Memory B cell (primary cell): ENCODE measurements around the gene CDC42BPG.

Experiments used
- ATAC-seq: fragments of 150-1000 bp; cut with Tn5 transposase; 2 replicates; pipeline ENCODE4 v1.10.0; 2021; ENCODE audit warnings: low read depth, mild to moderate bottlenecking, moderate library complexity
- DNase-seq, 2 donors: peaks; one replicate each; pipeline ENCODE4 v3.0.0; 2022; ENCODE audit warnings: low spot score in 2 of 2
- H3K27ac Mint-ChIP-seq: one replicate; pipeline ENCODE4 v1.8.0; 2022; ENCODE audit warnings: mild to moderate bottlenecking, moderate library complexity, mixed read lengths
- H3K27me3 Mint-ChIP-seq: one replicate; pipeline ENCODE4 v1.8.0; 2022; ENCODE audit warnings: mixed read lengths
- H3K36me3 Mint-ChIP-seq: one replicate; pipeline ENCODE4 v1.8.0; 2022; ENCODE audit warnings: mild to moderate bottlenecking, mixed read lengths
- H3K4me1 Mint-ChIP-seq: one replicate; pipeline ENCODE4 v1.8.0; 2022; ENCODE audit warnings: mixed read lengths
- H3K4me3 Mint-ChIP-seq: one replicate; pipeline ENCODE4 v1.8.0; 2022; ENCODE audit warnings: mild to moderate bottlenecking, moderate library complexity, mixed read lengths
- H3K9me3 Mint-ChIP-seq: one replicate; pipeline ENCODE4 v1.8.0; 2022; ENCODE audit warnings: mixed read lengths

CDC42BPG gene

DNA sequence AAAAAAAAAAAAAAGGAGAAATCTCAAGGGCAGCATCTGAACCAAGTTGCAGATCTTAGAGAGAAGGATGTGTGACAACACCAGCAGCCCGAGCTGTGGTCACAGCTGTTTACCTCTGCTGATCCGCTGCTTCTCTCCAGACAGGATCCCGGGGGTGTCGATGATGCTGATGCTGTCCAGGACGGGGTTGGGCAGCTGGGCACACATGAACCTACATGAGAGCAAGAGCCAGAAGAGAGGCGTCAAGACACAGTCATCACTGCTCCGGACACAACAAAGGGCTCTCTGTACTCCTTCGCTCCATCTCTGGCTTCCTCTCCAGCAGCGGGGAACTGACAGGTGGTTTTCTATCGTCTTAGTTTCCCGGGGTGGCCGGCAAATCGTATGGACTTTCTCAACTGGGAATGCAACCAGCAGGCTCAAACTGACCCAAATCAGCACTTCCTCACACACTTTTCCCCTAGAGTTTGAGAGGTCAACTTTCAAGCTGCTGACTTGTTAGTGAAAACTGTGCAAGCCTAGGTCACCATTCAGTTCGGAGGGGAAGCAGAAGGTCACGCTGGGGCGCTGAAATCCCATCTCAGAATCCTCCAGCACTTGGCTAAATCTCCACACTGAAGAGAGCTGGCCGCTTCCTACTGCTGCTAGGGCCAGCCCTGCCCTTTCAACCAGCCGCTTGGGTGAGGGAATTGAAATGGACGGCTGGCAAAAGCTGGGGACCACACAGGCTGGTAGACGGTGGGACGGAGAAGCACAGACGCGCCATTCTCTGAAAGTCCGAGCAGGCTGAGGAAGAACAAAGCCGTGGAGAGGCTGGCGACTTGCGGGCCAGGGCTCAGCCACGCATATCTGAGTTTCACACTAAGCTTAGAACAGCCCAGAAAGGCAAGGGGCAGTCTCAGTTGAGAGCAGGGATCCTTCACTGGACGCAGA, 30.1 kb upstream of the CDC42BPG start:
- peaks cover 20% of the 10 kb centered on the region for H3K36me3 Mint-ChIP-seq
- no peaks in the 10 kb centered on the region for H3K27me3 Mint-ChIP-seq
- H3K9me3 Mint-ChIP-seq = no peaks in the 10 kb centered on the region
- DNase-seq (no peak), ATAC-seq (no peak)
- H3K4me1 Mint-ChIP-seq = peaks cover 62% of the 10 kb centered on the region
- peak overlapping the region; percentile 96 for H3K4me3 Mint-ChIP-seq
- peak overlapping the region; percentile 91 for H3K27ac Mint-ChIP-seq

DNA sequence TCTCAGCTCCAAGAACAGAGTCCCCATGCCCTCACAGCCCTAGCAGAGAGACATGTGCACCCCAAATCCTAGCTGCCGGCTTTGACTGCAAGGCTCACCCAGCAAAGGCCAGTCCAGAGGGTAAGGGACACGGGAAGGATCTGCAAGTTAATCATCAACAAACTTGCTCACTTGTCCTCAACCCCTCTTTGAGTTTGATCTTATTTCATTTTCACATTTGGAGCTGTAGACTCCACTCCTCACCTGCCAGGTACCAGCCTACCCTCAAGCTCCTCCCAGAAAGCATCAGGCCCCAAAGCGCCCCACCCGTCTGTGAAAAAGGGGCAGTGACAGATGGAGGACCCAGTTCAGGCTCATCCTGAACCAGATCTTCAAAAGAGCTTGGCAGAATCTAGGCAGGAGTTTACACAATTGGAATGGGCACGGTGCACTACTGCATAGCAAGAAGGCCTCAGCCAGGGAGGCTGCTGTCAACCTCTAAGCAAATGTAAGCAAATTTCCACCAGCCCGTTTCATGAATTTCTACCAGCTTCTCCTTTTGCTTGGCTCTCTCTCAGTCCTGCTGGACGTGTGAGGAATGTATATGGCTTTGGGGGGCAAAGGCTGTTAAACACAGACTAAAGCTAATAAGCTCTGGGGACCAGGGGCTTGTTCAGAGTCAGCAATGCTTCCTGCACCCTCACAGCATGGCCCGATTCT, 28.5 kb upstream of the CDC42BPG start:
- peaks cover 66% of the 10 kb centered on the region for H3K4me1 Mint-ChIP-seq
- peaks cover 26% of the 10 kb centered on the region for H3K36me3 Mint-ChIP-seq
- peak overlapping the region; percentile 42 for H3K27ac Mint-ChIP-seq
- DNase-seq (no peak), ATAC-seq (peak; percentile 28)
- no peaks in the 10 kb centered on the region for H3K9me3 Mint-ChIP-seq
- H3K4me3 Mint-ChIP-seq = peak overlapping the region; percentile 76
- H3K27me3 Mint-ChIP-seq = no peaks in the 10 kb centered on the region

DNA sequence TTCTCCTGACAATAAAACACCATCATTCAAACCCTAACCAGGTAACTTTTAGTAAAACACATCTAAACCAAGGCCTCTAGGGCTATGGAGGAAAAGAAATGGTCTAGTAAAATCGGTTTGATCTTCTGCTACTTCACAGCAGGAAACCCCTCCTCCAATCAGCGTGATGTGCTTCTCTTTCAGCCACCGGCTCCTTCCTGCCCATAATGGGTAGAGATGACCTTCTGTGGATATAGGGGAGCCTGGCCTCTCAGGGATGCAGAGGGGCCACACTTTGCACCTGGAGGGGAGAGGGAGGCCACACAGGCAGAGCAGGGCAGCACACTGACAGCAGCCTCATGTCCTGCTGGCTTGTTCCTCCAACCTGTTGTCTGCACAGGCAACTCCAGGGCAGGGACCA, 27.0 kb upstream of the CDC42BPG start:
- H3K27me3 Mint-ChIP-seq = no peaks in the 10 kb centered on the region
- ATAC-seq (no peak), DNase-seq (no peak)
- peak overlapping the region; percentile 72 for H3K27ac Mint-ChIP-seq
- H3K4me3 Mint-ChIP-seq = peak overlapping the region; percentile 80
- H3K9me3 Mint-ChIP-seq = no peaks in the 10 kb centered on the region
- peaks cover 66% of the 10 kb centered on the region for H3K4me1 Mint-ChIP-seq
- peaks cover 25% of the 10 kb centered on the region for H3K36me3 Mint-ChIP-seq

DNA sequence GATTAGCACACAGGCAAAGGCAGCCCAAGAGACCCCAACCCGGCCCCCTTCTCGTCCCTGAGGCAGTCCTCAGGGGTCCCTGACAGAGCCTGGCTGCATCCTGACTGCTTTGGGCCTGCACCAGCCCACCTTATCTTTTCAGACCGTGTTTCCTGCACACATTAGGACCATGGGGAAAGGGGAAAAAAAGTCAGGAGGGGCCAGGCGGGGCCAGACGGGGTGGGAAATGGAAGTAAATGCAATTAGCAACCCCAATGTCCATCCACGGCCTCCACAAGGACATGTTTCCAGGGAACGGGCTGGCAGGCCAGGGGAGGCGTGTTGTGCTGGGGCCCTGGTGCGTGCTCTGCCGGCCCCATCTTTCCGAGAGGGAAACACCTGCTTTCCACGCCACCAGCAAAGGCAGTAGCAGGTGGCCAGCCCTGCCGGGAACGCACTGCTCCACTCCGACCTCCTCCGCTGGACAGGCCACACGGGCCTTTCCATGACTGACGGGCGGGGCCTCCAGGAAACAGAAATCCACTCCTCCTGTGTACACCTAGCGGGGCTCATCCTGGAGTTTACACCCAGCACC, 26.5 kb upstream of the CDC42BPG start:
- H3K36me3 Mint-ChIP-seq = peaks cover 26% of the 10 kb centered on the region
- peaks cover 2% of the 10 kb centered on the region for H3K9me3 Mint-ChIP-seq
- DNase-seq (no peak), ATAC-seq (no peak)
- H3K4me1 Mint-ChIP-seq = peaks cover 65% of the 10 kb centered on the region
- H3K27ac Mint-ChIP-seq = peak overlapping the region; percentile 72
- H3K4me3 Mint-ChIP-seq = peak overlapping the region; percentile 80
- H3K27me3 Mint-ChIP-seq = no peaks in the 10 kb centered on the region

DNA sequence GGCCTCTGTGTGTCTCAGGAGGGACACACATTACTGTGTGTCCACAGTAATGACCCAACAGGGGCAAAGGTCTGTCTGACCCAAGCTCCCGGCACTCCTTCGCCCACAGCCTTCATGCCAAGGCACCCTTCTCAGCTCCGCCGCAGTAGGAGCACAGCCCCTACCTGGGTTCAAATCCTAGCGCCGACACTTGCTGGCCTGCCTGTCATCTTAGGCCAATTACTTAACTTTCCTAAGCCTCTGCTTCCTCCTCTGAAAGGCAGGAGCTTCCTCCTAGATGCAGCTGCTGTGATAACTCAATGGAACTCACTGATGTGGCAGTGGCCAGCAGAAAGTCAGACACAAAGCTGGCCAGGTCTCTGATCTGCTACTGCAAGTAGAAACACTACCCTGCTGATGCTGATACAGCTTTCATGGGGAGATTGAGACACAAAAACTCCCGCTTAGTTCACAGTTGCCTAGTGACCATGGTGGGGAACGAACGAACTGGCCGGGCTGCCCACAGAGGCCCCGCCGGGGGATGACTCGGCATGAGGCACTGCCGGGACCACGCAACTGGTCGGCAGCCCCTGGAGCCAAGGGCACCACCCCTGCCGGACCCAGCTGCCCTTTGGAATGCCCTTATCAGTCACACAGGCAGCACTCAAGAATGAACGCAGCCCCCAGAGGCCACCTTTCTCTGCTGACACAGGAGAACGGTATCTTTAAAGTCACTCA, 25.9 kb upstream of the CDC42BPG start:
- H3K36me3 Mint-ChIP-seq = peaks cover 31% of the 10 kb centered on the region
- peak overlapping the region; percentile 72 for H3K27ac Mint-ChIP-seq
- H3K4me1 Mint-ChIP-seq = peaks cover 65% of the 10 kb centered on the region
- H3K4me3 Mint-ChIP-seq = peak overlapping the region; percentile 80
- DNase-seq (no peak), ATAC-seq (no peak)
- H3K9me3 Mint-ChIP-seq = peaks cover 2% of the 10 kb centered on the region
- no peaks in the 10 kb centered on the region for H3K27me3 Mint-ChIP-seq

DNA sequence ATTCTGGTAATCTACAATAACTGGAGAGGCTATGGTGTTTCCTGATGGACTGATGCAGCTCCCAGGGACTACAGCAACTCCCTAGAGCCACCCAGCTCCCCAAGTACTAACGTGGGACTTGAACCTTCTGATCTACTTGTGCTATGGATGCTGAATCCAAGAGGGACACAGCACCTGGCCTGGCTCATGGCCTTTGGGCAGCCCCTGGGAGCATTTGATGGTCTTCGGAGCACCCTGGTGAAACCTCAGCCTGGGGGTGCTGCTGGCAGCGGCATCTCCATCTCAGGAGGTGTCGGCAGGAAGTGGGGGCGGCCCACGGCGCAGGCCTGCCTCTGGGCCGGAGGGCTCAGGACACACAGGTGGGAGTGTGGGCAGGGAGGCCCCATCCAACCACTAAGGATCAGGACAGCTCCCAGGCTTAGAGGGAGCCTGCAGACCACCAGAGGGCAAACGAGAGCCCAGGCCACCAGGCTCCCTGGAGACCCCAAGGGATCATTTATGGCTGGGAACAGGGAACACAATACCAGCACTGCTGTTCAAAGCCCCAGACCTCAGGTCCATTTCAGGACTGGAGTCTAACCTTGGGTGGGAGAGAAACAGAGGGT, 25.2 kb upstream of the CDC42BPG start:
- DNase-seq = no peak
- no peak for ATAC-seq
- peaks cover 2% of the 10 kb centered on the region for H3K9me3 Mint-ChIP-seq
- peak overlapping the region; percentile 8 for H3K27ac Mint-ChIP-seq
- peak overlapping the region; percentile 80 for H3K4me3 Mint-ChIP-seq
- no peaks in the 10 kb centered on the region for H3K27me3 Mint-ChIP-seq
- peaks cover 29% of the 10 kb centered on the region for H3K36me3 Mint-ChIP-seq
- peaks cover 61% of the 10 kb centered on the region for H3K4me1 Mint-ChIP-seq

DNA sequence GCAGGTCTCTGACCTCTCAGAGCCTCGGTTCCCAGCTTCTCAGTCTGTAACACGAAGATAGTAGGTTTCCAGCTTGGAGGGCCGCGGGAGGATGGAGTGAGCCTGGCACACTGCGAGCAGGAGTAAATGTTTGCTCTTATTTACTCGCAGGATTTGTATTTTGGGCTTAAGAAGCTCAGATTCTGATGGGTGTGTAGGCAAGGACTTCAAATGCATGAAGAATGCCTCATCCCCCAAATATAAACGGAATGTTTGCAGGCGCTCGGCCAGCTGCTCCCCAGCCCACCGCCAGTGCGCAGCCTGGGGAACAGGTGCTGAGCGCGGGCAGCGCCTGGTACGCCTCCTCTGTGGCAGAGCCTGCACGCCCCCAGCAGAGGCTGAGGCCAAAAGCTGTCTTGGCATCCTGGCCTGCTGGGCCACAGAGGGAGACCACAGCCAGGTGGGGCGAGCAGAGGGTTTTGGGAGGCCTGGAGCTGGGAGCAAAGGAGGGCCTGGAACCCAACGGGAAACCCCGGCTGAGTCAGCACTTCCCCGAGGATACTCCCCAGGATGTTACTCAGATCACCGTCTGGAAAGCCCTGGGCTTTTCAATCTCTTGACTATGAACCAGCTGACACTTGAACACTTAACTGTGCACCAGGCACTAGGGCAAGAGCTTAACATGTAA, 24.6 kb upstream of the CDC42BPG start:
- Mint-ChIP-seq H3K4me3 (peak overlapping the region; percentile 80), H3K27me3 (no peaks in the 10 kb centered on the region), H3K9me3 (peaks cover 2% of the 10 kb centered on the region), H3K27ac (peak overlapping the region; percentile 8), H3K4me1 (peaks cover 57% of the 10 kb centered on the region), H3K36me3 (peaks cover 25% of the 10 kb centered on the region)
- peak; percentile 33 for ATAC-seq
- DNase-seq = no peak

DNA sequence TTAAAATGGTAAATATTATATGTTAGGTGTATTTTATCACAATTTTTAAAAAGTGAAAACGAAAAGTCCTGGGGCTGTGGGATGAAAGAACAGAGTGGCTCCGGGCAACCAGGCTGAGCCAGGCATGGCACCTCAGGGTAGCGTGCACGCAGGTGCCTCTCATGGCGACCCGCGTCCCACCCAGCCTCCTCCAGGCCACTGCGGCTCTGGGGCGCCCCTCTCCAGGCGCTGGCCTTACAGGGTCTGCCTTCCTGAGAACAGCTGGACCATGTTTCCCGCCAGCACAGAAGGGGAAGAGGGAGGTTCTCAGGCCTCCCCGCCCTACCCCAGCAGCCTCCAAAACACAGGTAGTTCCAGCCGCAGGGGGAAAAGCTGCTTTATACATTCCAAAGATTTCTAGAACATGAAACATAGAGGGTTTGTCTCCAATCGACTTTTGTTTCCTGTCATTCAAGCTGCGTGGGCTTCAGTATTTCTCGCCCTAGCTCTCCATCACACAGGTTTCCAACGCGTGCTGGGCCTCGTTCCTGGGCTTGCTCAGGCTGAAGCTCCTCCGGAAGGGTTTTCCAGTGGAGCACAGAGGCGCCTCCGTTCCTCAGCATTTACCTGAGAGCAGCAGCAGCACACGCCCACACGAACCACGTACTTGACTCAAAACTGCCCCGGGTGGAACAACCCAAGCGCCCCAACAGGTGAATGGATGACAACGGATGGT, 23.5 kb upstream of the CDC42BPG start:
- DNase-seq (no peak), ATAC-seq (no peak)
- peaks cover 57% of the 10 kb centered on the region for H3K4me1 Mint-ChIP-seq
- peaks cover 24% of the 10 kb centered on the region for H3K36me3 Mint-ChIP-seq
- no peaks in the 10 kb centered on the region for H3K27me3 Mint-ChIP-seq
- peak overlapping the region; percentile 8 for H3K27ac Mint-ChIP-seq
- peak overlapping the region; percentile 80 for H3K4me3 Mint-ChIP-seq
- H3K9me3 Mint-ChIP-seq = peaks cover 2% of the 10 kb centered on the region

DNA sequence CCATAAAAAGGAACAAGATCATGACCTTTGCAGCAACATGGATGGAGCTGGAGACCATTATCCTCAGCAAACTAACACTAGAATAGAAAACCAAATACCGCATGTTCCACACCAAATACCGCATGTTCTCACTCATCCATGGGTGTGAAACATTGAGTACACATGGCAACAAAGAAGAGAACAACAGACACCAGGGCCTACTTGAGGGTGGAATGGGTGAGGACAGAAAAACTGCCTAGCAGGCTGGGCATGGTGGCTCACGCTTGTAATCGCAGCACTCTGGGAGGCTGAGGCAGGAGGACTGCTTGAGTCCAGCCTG, 21.7 kb upstream of the CDC42BPG start:
- H3K36me3 Mint-ChIP-seq = peaks cover 17% of the 10 kb centered on the region
- ATAC-seq (no peak), DNase-seq (no peak)
- H3K4me3 Mint-ChIP-seq = peak overlapping the region; percentile 75
- no peaks in the 10 kb centered on the region for H3K27me3 Mint-ChIP-seq
- peak overlapping the region; percentile 94 for H3K27ac Mint-ChIP-seq
- peaks cover 57% of the 10 kb centered on the region for H3K4me1 Mint-ChIP-seq
- H3K9me3 Mint-ChIP-seq = peaks cover 2% of the 10 kb centered on the region

DNA sequence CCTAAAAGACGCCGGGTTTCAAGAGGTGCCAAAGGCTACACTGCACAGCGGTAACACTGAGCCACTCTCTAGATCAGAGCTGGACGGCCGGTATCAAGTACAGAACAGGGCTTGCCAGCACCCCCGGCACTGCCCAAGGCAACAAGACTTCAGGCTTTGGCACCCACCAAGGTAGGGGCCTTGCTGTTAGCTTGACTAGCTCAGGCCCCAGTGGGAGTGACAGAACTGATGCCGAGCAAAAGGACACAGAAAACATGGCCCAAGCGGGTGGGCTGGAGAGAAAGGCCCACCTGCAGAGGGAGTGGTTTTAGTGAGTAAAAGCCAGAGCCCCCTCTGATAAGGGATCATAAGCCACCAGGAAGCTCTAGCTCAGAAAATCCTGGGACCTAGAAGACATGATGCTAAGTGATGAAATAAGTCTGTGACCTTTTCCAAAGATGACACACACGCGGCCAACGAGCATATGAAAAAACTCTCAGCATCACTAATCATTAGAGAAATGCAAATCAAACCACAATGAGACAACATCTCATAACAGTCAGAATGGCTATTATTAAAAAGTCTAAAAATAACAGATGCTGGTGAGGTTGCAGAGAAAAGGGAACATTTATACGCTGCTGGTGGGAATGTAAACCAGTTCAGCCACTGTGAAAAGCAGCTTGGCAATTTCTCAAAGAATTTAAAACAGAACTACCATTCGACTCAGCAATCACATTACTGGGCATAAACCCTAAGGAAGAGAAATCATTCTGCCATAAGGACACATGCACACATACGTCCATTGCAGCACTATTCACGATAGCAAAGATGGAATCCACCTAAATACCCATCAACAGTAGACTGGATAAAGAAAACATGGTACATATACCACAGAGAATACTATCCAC, 21.1 kb upstream of the CDC42BPG start:
- peaks cover 17% of the 10 kb centered on the region for H3K36me3 Mint-ChIP-seq
- H3K27ac Mint-ChIP-seq = peak overlapping the region; percentile 94
- peak overlapping the region; percentile 75 for H3K4me3 Mint-ChIP-seq
- peaks cover 56% of the 10 kb centered on the region for H3K4me1 Mint-ChIP-seq
- peaks cover 2% of the 10 kb centered on the region for H3K9me3 Mint-ChIP-seq
- H3K27me3 Mint-ChIP-seq = no peaks in the 10 kb centered on the region
- DNase-seq (no peak), ATAC-seq (peak; percentile 63)

DNA sequence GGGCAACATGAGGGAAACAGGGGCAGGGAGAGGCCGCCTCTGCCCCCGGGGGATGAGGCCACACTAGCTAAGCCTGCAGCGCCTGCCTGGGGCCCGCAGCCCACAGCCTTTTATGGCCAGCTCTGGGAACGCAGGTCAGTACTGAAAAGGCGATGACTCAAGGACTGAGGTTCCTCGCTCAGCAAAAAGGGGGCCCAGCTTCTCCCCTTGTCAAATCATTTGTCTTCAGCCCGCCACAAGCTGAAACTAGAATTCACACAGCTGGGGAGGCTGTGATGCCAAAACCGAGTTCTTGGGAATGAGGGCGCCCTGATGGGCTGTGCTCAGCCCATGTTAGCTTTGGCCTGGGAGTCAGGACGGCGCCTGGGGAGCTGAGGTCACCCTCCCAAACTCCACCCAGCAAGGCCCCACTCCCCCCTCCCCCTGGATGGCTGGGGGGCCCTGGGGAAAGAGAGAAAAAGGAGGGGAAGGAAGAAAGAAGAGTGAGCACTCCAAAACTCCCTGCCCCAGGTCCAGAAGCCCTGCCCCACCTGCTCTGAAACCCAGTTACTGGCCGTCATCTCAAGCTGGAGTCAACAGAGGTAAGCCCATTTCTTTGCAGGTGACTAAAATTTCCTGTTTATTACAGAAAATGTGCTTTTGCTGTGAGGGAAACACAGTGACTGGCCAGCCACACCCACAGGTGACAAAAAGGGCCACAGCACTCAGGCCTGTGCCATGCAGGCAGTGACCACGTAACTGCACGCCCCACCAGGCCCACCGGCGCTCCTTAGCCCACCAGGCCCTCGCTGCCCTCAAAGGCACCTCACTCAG, 20.2 kb upstream of the CDC42BPG start:
- DNase-seq (no peak), ATAC-seq (peak; percentile 21)
- peak overlapping the region; percentile 94 for H3K27ac Mint-ChIP-seq
- H3K27me3 Mint-ChIP-seq = no peaks in the 10 kb centered on the region
- H3K36me3 Mint-ChIP-seq = peaks cover 19% of the 10 kb centered on the region
- peak overlapping the region; percentile 75 for H3K4me3 Mint-ChIP-seq
- H3K4me1 Mint-ChIP-seq = peaks cover 60% of the 10 kb centered on the region
- H3K9me3 Mint-ChIP-seq = peaks cover 2% of the 10 kb centered on the region
